ENCODE results near the gene MT1A.
A peak's percentile ranks its signal among the peaks of the same experiment; 100 is the strongest.

The MT1A gene

DNA sequence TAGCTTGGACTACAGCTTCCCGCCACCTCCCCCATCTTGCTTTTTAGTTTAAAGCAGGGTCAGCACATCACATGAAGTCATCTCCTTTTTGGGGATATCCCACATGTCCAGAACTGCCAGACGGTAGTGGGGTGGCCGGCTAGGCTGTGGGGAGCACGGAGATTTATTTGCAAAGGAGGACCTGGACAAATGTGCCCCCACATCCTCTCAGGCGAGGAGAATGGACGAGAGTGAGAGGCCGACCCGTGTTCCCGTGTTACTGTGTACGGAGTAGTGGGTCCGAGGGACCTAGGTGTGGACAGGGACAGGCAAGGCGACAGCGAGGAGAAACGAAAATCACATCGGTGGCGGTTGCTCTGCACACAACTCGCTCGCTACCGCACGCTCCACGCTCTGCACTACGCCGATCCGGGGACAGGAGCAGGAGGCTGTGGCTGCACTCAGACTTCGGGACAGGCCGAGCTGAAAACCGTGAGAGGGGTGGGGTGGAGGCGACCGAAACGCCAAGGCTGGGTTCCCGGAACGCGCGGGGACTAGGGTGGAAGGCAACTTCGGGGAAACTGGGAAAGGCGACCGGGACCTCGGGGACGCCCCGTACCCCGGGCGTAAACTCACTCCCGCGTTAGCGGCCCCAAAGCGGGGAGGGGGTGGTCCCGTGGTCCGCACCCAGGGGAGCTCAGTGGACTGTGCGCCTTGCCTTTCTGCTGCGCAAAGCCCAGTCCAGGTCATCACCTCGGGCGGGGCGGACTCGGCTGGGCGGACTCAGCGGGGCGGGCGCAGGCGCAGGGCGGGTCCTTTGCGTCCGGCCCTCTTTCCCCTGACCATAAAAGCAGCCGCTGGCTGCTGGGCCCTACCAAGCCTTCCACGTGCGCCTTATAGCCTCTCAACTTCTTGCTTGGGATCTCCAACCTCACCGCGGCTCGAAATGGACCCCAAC lies at the start of gene MT1A:
MT1A (plus strand) TSS at position 853 of the 937 bp plus-strand sequence; CDS start at position 926, 73 bp downstream.
- DNase-seq (ENCODE audit: low read depth) = peak; percentile 49
- TF ChIP-seq, protein P1, sequence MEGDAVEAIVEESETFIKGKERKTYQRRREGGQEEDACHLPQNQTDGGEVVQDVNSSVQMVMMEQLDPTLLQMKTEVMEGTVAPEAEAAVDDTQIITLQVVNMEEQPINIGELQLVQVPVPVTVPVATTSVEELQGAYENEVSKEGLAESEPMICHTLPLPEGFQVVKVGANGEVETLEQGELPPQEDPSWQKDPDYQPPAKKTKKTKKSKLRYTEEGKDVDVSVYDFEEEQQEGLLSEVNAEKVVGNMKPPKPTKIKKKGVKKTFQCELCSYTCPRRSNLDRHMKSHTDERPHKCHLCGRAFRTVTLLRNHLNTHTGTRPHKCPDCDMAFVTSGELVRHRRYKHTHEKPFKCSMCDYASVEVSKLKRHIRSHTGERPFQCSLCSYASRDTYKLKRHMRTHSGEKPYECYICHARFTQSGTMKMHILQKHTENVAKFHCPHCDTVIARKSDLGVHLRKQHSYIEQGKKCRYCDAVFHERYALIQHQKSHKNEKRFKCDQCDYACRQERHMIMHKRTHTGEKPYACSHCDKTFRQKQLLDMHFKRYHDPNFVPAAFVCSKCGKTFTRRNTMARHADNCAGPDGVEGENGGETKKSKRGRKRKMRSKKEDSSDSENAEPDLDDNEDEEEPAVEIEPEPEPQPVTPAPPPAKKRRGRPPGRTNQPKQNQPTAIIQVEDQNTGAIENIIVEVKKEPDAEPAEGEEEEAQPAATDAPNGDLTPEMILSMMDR (IDR thresholded peaks at IDR 0.05; ENCODE audit: low read length, missing control alignments) = no peak
- H3K4me3 ChIP-seq (replicated peaks; ENCODE audit: low read depth, low read length) = peak within 1 kb of the TSS; percentile 60

DNA sequence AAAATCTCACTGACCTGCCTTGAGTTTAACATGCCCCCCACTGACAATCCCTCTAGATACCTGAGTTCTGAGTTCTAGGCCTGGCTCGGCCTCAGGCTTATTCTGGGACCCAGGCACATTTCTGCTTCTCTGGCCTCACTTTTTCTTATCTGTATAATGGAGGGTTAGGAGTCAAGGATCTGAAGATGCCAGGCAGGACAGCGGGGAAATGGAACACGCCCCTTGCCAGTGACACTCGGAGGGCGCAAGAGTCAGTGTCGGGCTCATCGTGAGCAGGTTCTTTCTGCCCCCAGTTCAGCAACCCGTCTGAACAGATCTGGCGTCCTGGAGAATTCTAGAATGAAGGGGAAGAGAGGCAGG lies 49.7 kb upstream of the MT1A start:
- TF ChIP-seq, protein P1 (IDR thresholded peaks at IDR 0.05; ENCODE audit: low read length, missing control alignments) = no peak
- H3K4me3 ChIP-seq (replicated peaks; ENCODE audit: low read depth, low read length) = no peak overlapping the region
- no peak for DNase-seq (ENCODE audit: low read depth)

DNA sequence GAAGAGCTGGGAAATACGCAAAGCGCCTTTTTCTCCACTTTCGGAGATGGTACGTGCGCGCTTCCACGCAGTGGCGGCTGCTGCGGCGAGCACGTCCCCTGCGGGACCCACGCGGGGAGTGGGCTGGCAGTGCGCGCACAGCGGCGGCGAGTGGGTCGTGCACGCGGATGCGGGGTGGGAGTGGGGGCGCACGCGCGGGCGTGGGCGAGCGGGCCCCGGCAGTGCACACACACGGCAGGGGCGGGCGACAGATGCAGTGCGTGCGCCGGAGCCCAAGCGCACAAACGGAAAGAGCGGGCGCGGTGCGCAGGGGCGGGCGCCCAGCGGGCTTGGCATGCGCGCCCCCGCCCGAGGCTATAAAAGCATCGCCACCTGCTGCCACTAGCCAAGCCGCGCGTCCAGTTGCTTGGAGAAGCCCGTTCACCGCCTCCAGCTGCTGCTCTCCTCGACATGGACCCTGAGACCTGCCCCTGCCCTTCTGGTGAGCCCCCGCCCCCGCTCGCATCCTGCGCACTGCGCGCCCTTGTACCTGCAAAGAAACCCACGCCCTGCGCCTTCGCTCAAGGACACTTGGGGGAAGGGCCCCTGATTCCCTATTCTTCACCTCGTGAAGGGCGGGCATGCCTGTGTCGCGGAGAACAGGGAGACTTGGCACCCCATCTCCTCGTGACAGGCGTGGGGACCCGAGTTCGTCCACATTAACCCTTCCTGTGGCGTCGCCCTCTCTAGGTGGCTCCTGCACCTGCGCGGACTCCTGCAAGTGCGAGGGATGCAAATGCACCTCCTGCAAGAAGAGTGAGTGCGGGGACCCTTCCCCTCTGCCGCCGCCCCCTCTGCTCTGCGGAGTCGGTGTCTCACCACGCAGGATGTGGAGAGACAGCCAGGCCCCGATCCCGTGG lies 49.1 kb upstream of the MT1A start, which contains the start of gene MT3:
MT3 (plus strand) TSS at position 388 of the 899 bp plus-strand sequence; CDS start at position 451, 63 bp downstream.
- DNase-seq (ENCODE audit: low read depth) = no peak
- TF ChIP-seq, protein P1 (IDR thresholded peaks at IDR 0.05; ENCODE audit: low read length, missing control alignments) = no peak
- no peak within 1 kb of the TSS for H3K4me3 ChIP-seq (replicated peaks; ENCODE audit: low read depth, low read length)

DNA sequence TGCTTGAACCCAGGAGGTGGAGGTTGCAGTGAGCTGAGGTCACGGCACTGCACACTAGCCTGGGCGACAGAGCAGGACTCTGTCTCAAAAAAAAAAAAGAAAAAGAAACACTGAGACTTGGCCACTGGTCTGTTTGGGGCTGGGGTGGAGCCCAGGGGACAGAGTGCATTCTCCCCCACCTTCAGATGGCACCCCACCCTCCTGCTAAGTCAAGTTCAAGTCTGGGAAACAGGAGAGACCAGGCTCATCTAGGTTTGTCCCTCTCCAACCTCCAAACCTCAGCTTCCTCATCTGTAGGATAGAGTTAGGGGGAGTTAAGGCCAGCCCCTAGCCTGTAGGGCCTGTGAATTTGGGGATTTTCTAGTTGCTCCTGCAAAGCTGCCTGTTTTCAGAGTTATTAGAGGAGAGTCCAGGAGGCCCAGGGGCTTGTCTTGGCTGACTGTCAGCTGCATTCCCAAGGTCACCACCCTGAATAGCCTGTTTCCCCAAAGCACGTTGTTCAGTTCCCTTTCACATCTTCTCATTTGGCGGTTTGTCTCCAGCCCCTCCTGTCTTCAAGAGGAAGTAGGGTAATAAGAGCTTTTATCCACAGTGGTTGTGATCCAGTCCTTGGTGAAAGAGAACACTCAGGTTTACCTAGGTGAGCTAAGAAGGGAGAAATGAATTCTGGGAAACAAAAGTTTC lies 46.9 kb upstream of the MT1A start:
- DNase-seq (ENCODE audit: low read depth) = no peak
- H3K4me3 ChIP-seq (replicated peaks; ENCODE audit: low read depth, low read length) = no peak overlapping the region
- TF ChIP-seq, protein P1 (IDR thresholded peaks at IDR 0.05; ENCODE audit: low read length, missing control alignments) = no peak

DNA sequence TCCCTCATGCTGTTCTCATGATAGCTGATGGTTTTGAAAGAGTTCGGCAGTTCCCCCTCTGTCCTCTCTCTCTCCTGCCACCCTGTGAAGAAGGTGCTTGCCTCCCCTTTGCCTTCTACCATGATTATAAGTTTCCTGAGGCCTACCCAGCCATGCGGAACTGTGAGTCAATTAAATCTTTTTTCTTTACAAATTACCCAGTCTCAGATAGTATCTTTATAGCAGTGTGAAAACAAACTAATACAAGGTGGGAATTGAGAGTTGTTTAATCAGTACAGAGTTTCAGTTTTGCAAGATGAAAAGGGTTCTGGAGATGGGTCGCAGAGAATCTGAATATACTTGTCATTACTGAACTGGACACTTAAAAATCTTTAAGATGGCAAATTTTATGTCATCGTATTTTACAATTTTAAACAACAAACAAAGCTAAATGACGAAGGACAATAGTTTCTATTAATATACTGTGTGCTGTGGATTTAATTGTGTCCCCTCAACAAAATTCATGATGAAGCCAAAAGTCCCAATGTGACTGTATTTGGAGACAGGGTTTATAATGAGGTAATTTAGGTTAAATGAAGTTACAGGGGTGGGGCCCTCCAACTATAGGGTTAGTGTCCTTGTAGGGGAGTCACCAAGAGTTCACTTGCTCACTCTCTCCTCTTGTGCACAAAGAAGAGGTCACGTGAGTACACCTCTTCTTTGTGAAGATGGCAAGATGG lies 44.7 kb upstream of the MT1A start:
- DNase-seq (ENCODE audit: low read depth) = no peak
- TF ChIP-seq, protein P1 (IDR thresholded peaks at IDR 0.05; ENCODE audit: low read length, missing control alignments) = no peak
- H3K4me3 ChIP-seq (replicated peaks; ENCODE audit: low read depth, low read length) = no peak overlapping the region

DNA sequence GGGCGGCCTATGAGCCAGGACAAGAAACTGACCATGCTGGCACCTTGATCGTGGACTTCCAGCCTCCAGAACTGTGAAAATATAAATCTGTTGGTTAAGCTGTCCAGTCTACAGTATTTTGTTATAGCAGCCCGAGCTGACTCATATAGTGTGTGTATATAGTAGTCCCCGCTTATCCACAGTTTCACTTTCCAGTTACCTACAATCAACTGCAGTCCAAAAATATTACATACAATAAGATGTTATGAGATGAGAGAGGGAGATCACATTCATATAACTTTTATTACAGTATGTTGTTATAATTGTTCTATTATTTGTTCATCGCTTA lies 44.2 kb upstream of the MT1A start:
- TF ChIP-seq, protein P1 (IDR thresholded peaks at IDR 0.05; ENCODE audit: low read length, missing control alignments) = no peak
- DNase-seq (ENCODE audit: low read depth) = no peak
- no peak overlapping the region for H3K4me3 ChIP-seq (replicated peaks; ENCODE audit: low read depth, low read length)

Data from fibroblast of pulmonary artery (primary cell).